GM23338 (cell line): ENCODE results near the gene EIF4E2. TPM values are rescaled to one million over a fixed set of nuclear protein-coding genes. Genes with fewer than 3 reads are reported as not detected.

ENCODE experiments used
- ATAC-seq: fragments of 200-7000 bp; cut with Tn5 transposase; 3 replicates; pipeline ENCODE4 v1.9.1; 2020
- DNase-seq: peaks from one replicate; pipeline ENCODE4 v3.0.0-alpha.2; 2015; ENCODE audit warnings: low spot score
- H2AFZ ChIP-seq: fragments of 200-600 bp; sonication (generic); 2 replicates; pipeline ENCODE4 v1.8.0; 2016; ENCODE audit warnings: antibody characterized with exemption, mild to moderate bottlenecking, moderate library complexity
- H3F3A ChIP-seq: fragments of 200-600 bp; sonication (generic); replicated peaks from 2 replicates; pipeline ENCODE4 v1.8.0; 2017; ENCODE audit warnings: antibody characterized with exemption, mixed run types, low read depth
- H3K27ac ChIP-seq: fragments of 200-600 bp; sonication (generic); 2 replicates; pipeline ENCODE4 v1.6.1; 2016; ENCODE audit warnings: low read depth
- H3K27me3 ChIP-seq: fragments of 200-600 bp; sonication (generic); 2 replicates; pipeline ENCODE4 v1.8.0; 2016; ENCODE audit warnings: mild to moderate bottlenecking, mixed run types, moderate library complexity; ENCODE audit not compliant: insufficient read depth
- H3K36me3 ChIP-seq: fragments of 200-600 bp; sonication (generic); 2 replicates; pipeline ENCODE4 v1.8.0; 2016; ENCODE audit warnings: mild to moderate bottlenecking; ENCODE audit not compliant: insufficient read depth
- H3K4me1 ChIP-seq: fragments of 200-600 bp; sonication (generic); 2 replicates; pipeline ENCODE4 v1.8.0; 2016; ENCODE audit warnings: mild to moderate bottlenecking, moderate library complexity; ENCODE audit not compliant: insufficient read depth
- H3K4me2 ChIP-seq: fragments of 200-600 bp; sonication (generic); 2 replicates; pipeline ENCODE4 v1.7.1; 2017; ENCODE audit warnings: mixed run types
- H3K4me3 ChIP-seq: fragments of 200-600 bp; sonication (generic); 2 replicates; pipeline ENCODE4 v1.6.1; 2016; ENCODE audit warnings: mixed run types
- H3K79me2 ChIP-seq: fragments of 200-600 bp; sonication (generic); replicated peaks from 2 replicates; pipeline ENCODE4 v1.8.0; 2017; ENCODE audit warnings: mild to moderate bottlenecking; ENCODE audit not compliant: insufficient read depth
- H3K9me2 ChIP-seq: fragments of 200-600 bp; sonication (generic); 2 replicates; pipeline ENCODE4 v1.8.0; 2017; ENCODE audit not compliant: insufficient read depth
- H4K20me1 ChIP-seq: fragments of 200-600 bp; sonication (generic); replicated peaks from 2 replicates; pipeline ENCODE4 v1.8.0; 2017; ENCODE audit warnings: mild to moderate bottlenecking; ENCODE audit not compliant: insufficient read depth
- H3K27ac Mint-ChIP-seq: 2 replicates; pipeline ENCODE4 v1.8.0; 2020; ENCODE audit warnings: inconsistent platforms, mild to moderate bottlenecking, moderate library complexity, mixed read lengths
- H3K27me3 Mint-ChIP-seq: 3 replicates; pipeline ENCODE4 v1.8.0; 2022; ENCODE audit warnings: low read depth, mild to moderate bottlenecking, moderate library complexity, mixed read lengths, inconsistent platforms; ENCODE audit not compliant: insufficient read depth, poor library complexity
- H3K36me3 Mint-ChIP-seq: 3 replicates; pipeline ENCODE4 v1.8.0; 2021; ENCODE audit warnings: low read depth, mild to moderate bottlenecking, inconsistent platforms, moderate library complexity, mixed read lengths
- H3K4me1 Mint-ChIP-seq: 3 replicates; pipeline ENCODE4 v1.8.0; 2020; ENCODE audit warnings: mild to moderate bottlenecking, inconsistent platforms, mixed read lengths
- H3K4me3 Mint-ChIP-seq: 3 replicates; pipeline ENCODE4 v1.8.0; 2021; ENCODE audit warnings: moderate library complexity, mild to moderate bottlenecking, inconsistent platforms, mixed read lengths
- H3K9me3 Mint-ChIP-seq: 3 replicates; pipeline ENCODE4 v1.8.0; 2020; ENCODE audit warnings: moderate library complexity, mild to moderate bottlenecking, inconsistent platforms, mixed read lengths
- CREB1 ChIP-seq: fragments of 250-450 bp; sonication (Bioruptor Pico); IDR thresholded peaks from 2 replicates; pipeline ENCODE4 v1.5.0; 2020; ENCODE audit warnings: low read depth, mild to moderate bottlenecking, moderate library complexity
- EZH2 ChIP-seq: fragments of 200-600 bp; sonication (generic); IDR thresholded peaks from one replicate; pipeline ENCODE4 v1.8.0; 2017; ENCODE audit warnings: antibody characterized with exemption, mild to moderate bottlenecking, low read depth; ENCODE audit not compliant: unreplicated experiment
- EZH2phosphoT487 ChIP-seq: fragments of 200-600 bp; sonication (generic); IDR thresholded peaks from one replicate; pipeline ENCODE4 v1.8.1; 2018; ENCODE audit warnings: antibody characterized with exemption; ENCODE audit not compliant: unreplicated experiment
- JUNB ChIP-seq: IDR thresholded peaks from one replicate; pipeline ENCODE4 v1.6.1; 2016; ENCODE audit warnings: antibody characterized with exemption; ENCODE audit not compliant: unreplicated experiment
- NANOG ChIP-seq: IDR thresholded peaks from 2 replicates; pipeline ENCODE4 v1.6.1; 2016; ENCODE audit warnings: antibody characterized with exemption, borderline replicate concordance
- POLR2AphosphoS5 ChIP-seq: IDR thresholded peaks from 2 replicates; pipeline ENCODE4 v1.6.1; 2016; ENCODE audit warnings: antibody characterized with exemption, low read depth
- STAT1 ChIP-seq: IDR thresholded peaks from one replicate; pipeline ENCODE4 v1.6.1; 2016; ENCODE audit warnings: antibody characterized with exemption; ENCODE audit not compliant: unreplicated experiment
- ZNF114 ChIP-seq: fragments of 250-450 bp; sonication (Bioruptor Pico); IDR thresholded peaks from 2 replicates; pipeline ENCODE4 v1.5.0; 2020; ENCODE audit warnings: mild to moderate bottlenecking, moderate library complexity
- ZNF331 ChIP-seq: fragments of 250-450 bp; sonication (Bioruptor Pico); IDR thresholded peaks from 2 replicates; pipeline ENCODE4 v1.5.0; 2020; ENCODE audit warnings: low read depth, mild to moderate bottlenecking, moderate library complexity
- polyA plus RNA-seq: library from polyadenylated mRNA; unstranded; fragments of >200 nt; fragmentation: Nextera tagmentation; extraction: Ambion mirVana; gene quantifications from 2 replicates; pipeline ENCODE4 v1.2.1, GENCODE V29; 2016
- total RNA-seq: library from RNA; depleted of rRNA; stranded (reverse); fragments of >200 nt; shearing (Covaris generic); gene quantifications from 2 replicates; pipeline ENCODE4 v1.2.3, GENCODE V29; 2014
- TF ChIP-seq, protein P1 (sequence below): IDR thresholded peaks from 2 replicates; pipeline ENCODE4 v1.6.1; 2016; ENCODE audit warnings: antibody characterized with exemption
- TF ChIP-seq, protein P2 (sequence below): fragments of 250-450 bp; sonication (Bioruptor Pico); IDR thresholded peaks from 2 replicates; pipeline ENCODE4 v1.5.0; 2020; ENCODE audit warnings: mild to moderate bottlenecking, moderate library complexity
- TF ChIP-seq, protein P3 (sequence below): IDR thresholded peaks from one replicate; pipeline ENCODE4 v1.6.1; 2018; ENCODE audit warnings: antibody characterized with exemption; ENCODE audit not compliant: unreplicated experiment

Gene EIF4E2
- total and polyA plus RNA-seq, 2 experiments from 2014 or later: 68.1 to 152 TPM

DNA sequence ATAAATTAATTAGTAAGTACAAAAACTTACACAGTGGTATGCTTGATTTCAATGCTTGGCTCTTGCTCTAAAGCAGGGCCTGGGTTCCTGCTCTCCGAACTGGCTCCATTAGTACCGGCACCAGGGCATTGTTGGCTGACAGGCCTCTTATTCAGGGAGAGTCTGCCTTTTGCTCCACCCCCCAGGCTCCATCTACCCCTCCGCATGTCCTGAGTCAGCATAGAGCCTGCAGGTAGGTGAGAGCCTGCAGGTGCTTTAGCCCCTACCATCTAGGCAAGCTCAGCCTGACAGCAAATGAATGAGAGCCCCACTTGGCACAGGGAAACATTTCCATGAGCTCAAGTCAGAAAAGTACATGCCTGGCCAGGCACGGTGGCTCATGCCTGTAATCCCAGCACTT lies 47.8 kb downstream of the EIF4E2 start:
- no peaks in the 10 kb centered on the region for H3K36me3 Mint-ChIP-seq
- ATAC-seq (peak; percentile 84), DNase-seq (no peak)
- H3K9me3 Mint-ChIP-seq: no peaks in the 10 kb centered on the region; the same call in 2 of the 3 replicates
- H3K4me1 Mint-ChIP-seq: peaks cover 3% of the 10 kb centered on the region; the same call in 1 of the 3 replicates
- Histone ChIP-seq H4K20me1 (no peaks in the 10 kb centered on the region), H3K9me2 (no peaks in the 10 kb centered on the region), H3K4me3 (no peak overlapping the region), H3K27me3 (no peaks in the 10 kb centered on the region), H3K79me2 (no peaks in the 10 kb centered on the region), H3K36me3 (no peaks in the 10 kb centered on the region), H3K4me2 (no peak overlapping the region), H3K4me1 (no peaks in the 10 kb centered on the region), H3F3A (no peaks in the 10 kb centered on the region), H2AFZ (no peak overlapping the region), H3K27ac (no peak overlapping the region)
- no peak overlapping the region for H3K27ac Mint-ChIP-seq
- H3K27me3 Mint-ChIP-seq: peaks cover 8% of the 10 kb centered on the region
- TF ChIP-seq EZH2phosphoT487: no peak
- TF ChIP-seq, protein P1, sequence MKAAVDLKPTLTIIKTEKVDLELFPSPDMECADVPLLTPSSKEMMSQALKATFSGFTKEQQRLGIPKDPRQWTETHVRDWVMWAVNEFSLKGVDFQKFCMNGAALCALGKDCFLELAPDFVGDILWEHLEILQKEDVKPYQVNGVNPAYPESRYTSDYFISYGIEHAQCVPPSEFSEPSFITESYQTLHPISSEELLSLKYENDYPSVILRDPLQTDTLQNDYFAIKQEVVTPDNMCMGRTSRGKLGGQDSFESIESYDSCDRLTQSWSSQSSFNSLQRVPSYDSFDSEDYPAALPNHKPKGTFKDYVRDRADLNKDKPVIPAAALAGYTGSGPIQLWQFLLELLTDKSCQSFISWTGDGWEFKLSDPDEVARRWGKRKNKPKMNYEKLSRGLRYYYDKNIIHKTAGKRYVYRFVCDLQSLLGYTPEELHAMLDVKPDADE: no peak
- TF ChIP-seq NANOG: no peak
- no peak for TF ChIP-seq ZNF331 (CRISPR knock-in tag)
- TF ChIP-seq, protein P2, sequence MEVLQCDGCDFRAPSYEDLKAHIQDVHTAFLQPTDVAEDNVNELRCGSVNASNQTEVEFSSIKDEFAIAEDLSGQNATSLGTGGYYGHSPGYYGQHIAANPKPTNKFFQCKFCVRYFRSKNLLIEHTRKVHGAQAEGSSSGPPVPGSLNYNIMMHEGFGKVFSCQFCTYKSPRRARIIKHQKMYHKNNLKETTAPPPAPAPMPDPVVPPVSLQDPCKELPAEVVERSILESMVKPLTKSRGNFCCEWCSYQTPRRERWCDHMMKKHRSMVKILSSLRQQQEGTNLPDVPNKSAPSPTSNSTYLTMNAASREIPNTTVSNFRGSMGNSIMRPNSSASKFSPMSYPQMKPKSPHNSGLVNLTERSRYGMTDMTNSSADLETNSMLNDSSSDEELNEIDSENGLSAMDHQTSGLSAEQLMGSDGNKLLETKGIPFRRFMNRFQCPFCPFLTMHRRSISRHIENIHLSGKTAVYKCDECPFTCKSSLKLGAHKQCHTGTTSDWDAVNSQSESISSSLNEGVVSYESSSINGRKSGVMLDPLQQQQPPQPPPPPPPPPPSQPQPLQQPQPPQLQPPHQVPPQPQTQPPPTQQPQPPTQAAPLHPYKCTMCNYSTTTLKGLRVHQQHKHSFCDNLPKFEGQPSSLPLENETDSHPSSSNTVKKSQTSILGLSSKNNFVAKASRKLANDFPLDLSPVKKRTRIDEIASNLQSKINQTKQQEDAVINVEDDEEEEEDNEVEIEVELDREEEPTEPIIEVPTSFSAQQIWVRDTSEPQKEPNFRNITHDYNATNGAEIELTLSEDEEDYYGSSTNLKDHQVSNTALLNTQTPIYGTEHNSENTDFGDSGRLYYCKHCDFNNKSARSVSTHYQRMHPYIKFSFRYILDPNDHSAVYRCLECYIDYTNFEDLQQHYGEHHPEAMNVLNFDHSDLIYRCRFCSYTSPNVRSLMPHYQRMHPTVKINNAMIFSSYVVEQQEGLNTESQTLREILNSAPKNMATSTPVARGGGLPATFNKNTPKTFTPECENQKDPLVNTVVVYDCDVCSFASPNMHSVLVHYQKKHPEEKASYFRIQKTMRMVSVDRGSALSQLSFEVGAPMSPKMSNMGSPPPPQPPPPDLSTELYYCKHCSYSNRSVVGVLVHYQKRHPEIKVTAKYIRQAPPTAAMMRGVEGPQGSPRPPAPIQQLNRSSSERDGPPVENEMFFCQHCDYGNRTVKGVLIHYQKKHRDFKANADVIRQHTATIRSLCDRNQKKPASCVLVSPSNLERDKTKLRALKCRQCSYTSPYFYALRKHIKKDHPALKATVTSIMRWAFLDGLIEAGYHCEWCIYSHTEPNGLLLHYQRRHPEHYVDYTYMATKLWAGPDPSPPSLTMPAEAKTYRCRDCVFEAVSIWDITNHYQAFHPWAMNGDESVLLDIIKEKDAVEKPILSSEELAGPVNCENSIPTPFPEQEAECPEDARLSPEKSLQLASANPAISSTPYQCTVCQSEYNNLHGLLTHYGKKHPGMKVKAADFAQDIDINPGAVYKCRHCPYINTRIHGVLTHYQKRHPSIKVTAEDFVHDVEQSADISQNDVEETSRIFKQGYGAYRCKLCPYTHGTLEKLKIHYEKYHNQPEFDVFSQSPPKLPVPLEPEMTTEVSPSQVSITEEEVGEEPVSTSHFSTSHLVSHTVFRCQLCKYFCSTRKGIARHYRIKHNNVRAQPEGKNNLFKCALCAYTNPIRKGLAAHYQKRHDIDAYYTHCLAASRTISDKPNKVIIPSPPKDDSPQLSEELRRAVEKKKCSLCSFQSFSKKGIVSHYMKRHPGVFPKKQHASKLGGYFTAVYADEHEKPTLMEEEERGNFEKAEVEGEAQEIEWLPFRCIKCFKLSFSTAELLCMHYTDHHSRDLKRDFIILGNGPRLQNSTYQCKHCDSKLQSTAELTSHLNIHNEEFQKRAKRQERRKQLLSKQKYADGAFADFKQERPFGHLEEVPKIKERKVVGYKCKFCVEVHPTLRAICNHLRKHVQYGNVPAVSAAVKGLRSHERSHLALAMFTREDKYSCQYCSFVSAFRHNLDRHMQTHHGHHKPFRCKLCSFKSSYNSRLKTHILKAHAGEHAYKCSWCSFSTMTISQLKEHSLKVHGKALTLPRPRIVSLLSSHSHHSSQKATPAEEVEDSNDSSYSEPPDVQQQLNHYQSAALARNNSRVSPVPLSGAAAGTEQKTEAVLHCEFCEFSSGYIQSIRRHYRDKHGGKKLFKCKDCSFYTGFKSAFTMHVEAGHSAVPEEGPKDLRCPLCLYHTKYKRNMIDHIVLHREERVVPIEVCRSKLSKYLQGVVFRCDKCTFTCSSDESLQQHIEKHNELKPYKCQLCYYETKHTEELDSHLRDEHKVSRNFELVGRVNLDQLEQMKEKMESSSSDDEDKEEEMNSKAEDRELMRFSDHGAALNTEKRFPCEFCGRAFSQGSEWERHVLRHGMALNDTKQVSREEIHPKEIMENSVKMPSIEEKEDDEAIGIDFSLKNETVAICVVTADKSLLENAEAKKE (CRISPR knock-in tag): no peak
- TF ChIP-seq ZNF114 (CRISPR knock-in tag): no peak
- no peak for TF ChIP-seq CREB1
- TF ChIP-seq, protein P3, sequence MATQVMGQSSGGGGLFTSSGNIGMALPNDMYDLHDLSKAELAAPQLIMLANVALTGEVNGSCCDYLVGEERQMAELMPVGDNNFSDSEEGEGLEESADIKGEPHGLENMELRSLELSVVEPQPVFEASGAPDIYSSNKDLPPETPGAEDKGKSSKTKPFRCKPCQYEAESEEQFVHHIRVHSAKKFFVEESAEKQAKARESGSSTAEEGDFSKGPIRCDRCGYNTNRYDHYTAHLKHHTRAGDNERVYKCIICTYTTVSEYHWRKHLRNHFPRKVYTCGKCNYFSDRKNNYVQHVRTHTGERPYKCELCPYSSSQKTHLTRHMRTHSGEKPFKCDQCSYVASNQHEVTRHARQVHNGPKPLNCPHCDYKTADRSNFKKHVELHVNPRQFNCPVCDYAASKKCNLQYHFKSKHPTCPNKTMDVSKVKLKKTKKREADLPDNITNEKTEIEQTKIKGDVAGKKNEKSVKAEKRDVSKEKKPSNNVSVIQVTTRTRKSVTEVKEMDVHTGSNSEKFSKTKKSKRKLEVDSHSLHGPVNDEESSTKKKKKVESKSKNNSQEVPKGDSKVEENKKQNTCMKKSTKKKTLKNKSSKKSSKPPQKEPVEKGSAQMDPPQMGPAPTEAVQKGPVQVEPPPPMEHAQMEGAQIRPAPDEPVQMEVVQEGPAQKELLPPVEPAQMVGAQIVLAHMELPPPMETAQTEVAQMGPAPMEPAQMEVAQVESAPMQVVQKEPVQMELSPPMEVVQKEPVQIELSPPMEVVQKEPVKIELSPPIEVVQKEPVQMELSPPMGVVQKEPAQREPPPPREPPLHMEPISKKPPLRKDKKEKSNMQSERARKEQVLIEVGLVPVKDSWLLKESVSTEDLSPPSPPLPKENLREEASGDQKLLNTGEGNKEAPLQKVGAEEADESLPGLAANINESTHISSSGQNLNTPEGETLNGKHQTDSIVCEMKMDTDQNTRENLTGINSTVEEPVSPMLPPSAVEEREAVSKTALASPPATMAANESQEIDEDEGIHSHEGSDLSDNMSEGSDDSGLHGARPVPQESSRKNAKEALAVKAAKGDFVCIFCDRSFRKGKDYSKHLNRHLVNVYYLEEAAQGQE: no peak
- TF ChIP-seq JUNB: no peak
- no peak for TF ChIP-seq POLR2AphosphoS5
- no peak for TF ChIP-seq EZH2
- no peak for TF ChIP-seq STAT1
- H3K4me3 Mint-ChIP-seq: no peak overlapping the region
